Measurements from ENCODE around the gene ATP8A2.
"Not testable (repeated sequence)": the region's sequence is repeated elsewhere in the genome, so short reads cannot be mapped to it uniquely, and the experiment has no call there.

The ATP8A2 gene

GRCh38 chr13:25806264-25806974 is 434.6 kb downstream of the ATP8A2 start:
- no peak for DNase-seq (ENCODE audit: low spot score)

GRCh38 chr13:25807562-25807961 is 435.8 kb downstream of the ATP8A2 start:
- no peak for DNase-seq (ENCODE audit: low spot score)

DNA sequence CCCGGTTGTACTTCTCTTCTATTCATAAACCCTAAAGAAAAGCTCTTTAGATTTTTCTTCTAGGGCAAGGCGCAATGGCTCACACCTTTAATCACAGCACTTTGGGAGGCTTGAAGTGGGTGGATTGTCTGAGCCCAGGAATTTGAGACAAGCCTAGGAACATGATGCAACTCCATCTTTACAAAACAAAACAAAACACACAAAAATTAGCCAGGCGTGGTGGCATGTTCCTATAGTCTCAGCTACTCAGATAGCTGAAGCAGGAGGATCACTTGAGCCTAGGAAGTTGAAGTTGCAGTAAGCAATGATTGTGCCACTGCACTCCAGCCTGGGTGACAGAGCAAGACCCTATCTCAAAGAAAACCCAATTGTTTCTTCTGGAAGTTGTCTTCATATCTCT is 439.7 kb downstream of the ATP8A2 start:
- DNase-seq (ENCODE audit: low spot score): no peak

DNA sequence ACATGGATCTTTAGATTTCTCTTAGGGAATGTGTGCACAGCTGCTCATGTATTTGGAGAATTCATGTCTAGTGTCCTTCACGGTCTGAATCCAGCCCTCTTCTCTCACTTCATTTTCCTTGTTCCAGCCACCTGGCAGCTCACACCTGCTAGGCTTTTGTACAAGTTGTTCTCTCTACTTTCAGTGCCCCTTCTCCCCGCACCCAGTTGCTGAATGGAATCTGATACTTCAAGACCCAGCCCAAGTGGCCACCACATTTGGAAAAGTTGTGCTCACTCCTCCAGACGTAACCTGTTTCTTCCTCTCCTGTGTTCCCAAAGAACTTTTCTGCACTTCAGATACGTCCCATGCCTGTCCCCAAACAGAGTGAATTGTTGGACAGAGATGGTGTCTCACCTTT is 444.5 kb downstream of the ATP8A2 start:
- DNase-seq (ENCODE audit: low spot score): no peak

DNA sequence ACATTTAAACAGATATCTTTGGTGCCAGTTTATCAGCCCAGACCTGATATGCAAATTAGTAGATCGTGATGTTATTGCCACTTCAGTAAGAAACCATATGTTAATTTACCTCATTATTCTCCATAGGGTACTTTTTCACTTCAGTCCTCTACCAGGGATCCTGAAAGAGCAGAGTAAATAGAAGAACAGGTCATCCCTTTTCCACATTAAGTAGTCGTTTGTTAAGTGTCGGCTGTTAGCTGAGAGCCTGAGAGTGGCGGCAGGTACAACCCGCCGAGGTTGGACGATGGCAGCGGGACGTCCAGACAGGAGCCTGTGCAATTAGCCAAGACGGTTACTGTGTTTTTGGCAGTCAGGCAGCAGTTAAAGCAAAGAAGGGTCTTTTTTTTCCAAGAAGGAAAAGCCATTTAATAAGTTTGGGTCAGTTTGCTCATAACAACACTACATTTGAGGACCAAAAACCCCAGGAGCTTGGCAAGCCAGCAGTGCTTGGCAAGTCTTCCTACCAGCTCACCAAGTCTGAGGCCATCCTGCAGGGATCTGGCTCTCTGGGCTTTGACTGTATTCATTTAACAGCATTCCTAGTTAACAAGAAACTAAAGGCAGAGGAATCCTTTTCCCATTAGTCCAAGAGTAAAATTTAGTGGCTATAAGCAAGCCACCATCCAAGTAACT is 448.2 kb downstream of the ATP8A2 start:
- peak; percentile 26 for DNase-seq (ENCODE audit: low spot score)

DNA sequence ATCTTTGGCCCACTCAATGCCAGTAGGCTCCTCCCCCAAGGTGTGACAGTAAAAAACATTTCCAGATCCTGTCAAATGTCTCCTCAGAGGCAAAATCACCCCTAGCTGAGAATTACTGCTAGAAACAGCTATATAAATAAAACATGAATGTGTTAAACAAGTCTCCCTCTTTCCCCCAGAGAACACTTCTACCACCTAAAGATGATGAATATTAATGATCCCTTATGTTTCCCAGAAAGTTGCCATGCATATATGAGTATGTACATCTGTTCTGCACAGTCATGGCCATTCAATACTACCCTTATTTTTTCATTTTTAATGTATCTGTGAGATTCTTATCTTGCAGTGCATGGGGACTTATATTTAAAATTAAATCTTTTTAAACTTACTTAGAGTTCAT is 450.0 kb downstream of the ATP8A2 start:
- DNase-seq (ENCODE audit: low spot score): no peak

DNA sequence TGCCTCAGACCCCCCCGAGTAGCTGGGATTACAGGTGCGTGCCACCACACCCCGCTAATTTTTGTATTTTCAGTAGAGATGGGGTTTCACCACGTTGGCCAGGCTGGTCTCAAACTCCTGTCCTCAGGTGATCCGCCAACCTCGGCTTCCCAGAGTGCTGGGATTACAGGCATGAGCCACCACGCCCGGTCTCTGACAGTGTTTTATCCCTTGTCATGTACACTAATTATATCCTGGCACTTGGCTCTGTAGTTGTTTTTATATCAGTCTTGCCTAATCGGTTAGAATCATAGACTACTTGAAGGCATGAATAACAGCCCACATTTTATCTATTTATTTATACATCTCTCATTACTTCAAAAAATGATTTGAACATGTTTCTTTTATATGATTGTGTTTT is 455.4 kb downstream of the ATP8A2 start:
- DNase-seq (ENCODE audit: low spot score): not testable (repeated sequence)

DNA sequence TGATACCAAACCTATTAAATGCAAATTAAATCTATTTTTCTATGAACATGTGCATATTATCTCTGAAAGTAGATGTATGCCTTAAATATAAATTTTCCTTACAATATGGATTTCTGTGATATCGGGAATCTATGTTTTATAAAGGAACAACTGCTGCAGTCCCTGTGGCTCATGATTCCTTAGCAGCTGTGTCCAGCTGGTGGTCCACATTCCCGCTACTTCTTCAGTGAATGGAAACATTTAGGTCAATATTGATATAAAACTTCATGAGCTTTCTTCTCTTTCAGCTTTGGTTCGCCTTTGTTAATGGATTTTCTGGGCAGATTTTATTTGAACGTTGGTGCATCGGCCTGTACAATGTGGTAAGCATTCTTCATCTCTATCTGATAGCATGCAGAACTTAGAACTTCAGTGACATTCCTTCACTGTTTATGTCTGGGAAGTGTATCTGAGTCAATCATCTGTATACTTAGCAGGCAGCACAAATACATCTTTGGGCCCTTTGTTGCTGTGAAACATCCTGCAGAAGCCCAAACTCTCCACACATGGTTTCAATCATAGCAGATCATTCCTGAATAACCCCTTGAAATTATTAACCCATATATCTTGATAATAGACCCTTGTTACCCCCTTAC is 456.2 kb downstream of the ATP8A2 start:
- DNase-seq (ENCODE audit: low spot score): no peak

GRCh38 chr13:25833761-25834160 is 462.0 kb downstream of the ATP8A2 start:
- DNase-seq (ENCODE audit: low spot score): no peak

DNA sequence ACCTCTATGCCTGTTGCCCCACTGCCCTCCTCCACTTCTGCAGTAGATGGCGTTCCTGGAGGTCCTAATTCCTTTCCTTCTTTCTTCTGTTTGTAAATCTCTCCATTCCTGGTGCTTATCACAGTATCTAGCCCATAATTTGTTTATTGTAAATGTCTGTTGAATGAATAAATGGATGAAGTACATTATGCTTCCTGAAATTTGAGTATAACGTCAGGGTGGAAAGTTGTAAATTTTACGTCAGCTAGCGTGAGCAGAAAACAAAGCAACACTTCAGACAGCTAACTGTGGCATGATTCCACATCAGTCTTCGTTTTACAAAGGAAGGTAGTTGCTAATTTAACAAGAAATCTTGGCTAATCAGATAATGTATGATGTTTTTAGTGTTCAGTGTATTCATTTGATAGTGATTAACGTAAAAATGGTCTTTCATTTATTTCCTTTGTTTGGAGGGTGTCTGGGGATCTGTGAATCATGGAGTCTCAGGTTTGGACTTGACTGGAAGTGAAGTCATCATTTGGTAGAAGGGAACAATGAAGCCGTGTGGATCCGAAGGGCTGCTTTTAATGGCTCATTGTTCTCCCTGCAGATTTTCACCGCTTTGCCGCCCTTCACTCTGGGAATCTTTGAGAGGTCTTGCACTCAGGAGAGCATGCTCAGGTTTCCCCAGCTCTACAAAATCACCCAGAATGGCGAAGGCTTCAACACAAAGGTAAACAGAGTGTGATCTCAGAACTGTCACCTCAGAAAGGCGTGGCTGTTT is 465.0 kb downstream of the ATP8A2 start:
- no peak for DNase-seq (ENCODE audit: low spot score)

DNA sequence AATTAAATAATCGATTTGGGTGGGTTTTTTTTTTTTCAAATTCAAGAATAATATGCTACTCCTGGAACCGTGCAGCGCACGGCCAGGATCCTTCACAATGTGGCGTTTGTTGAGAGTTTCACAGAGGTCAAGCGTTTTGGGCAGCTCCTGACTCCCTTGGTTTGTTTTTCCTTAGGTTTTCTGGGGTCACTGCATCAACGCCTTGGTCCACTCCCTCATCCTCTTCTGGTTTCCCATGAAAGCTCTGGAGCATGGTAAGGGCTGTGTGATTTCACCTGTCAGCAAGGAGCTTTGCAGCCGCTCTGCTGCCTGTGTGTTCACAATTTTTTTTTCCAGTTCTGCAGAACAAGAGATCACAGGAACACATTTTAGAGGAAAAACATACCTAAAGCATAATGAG is 467.6 kb downstream of the ATP8A2 start:
- DNase-seq (ENCODE audit: low spot score): no peak

DNA sequence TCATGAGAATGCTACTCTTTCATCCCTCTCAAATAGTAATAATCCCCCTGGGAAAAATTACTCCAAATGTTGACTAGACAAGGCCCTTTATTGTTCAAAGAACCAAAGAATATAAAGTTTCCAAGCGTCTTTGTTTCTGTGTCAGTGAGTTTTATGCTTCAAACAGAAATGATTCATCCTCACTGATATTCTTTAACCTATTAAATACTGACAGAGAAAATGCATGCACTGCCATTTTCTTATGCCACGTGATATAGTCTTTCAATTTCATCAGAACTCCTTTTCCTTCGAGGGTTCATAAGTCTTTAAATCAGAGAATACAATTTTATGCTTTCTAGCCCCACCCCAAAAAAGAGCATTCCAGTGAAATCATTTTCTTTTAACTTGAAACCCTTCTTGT is 468.5 kb downstream of the ATP8A2 start:
- no peak for DNase-seq (ENCODE audit: low spot score)

DNA sequence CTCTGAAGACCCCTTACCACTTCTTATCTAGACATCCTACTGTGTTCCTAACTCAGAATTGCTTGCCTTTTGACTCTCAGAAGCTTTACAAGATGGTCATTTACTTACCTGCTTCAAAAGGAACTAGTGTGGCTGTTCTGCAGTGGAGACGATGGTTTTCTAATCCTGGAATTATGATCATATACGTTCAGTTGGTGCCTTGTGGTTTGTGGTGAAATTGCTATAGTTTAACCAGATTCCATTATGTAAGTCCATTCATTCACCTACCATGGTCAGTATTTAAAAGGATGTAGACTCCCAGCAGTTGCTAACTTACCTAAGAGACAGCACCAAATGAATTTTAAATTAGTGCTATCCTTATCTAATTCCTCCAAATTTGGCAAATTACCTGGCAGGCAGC is 469.2 kb downstream of the ATP8A2 start:
- DNase-seq (ENCODE audit: low spot score): no peak

GRCh38 chr13:25843692-25844091 is 471.9 kb downstream of the ATP8A2 start:
- DNase-seq (ENCODE audit: low spot score): no peak

DNA sequence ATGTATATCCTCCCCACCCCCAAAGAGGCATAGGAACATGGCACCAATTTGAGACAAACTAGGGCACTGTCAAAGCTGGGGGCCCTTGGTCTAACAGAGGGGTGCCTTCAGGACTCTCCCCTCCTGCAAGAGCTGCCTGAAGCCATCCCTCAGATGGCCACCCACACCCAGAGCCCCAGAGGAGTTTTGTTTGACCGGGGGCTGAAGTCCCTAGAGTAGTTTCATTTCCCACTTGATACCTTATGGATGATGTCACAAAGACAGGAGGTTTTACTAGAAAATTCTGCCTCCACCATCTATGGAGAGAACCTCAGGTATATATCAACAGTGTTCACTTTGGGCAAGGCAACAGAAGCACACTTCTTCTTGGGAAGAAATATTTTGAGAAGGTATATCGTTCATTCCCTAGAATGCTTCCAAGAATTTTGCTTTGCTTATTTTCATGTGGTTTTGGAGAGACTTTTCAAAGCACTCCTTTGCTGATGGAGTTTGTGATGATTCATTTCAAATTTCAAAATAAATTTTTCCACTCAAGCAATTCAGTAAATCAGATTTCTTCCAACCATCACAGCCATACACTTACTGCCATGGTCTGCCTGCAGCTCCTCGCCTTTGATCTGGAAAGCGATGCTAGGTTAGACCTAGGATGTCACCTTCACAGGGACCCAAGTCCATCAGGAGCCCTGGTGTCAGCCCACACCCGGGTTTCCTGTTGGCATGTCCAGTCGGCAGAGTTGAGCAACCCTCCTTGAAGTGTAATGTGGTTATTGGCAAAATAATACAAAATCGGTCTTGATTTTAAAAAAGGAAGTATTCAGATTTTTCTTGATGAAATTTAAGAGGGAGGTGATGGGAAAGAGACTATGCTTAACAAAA is 473.0 kb downstream of the ATP8A2 start:
- no peak for DNase-seq (ENCODE audit: low spot score)

- no peak for DNase-seq (ENCODE audit: low spot score)
Observed at GRCh38 chr13:25846222-25846984, 474.6 kb downstream of the ATP8A2 start.

DNA sequence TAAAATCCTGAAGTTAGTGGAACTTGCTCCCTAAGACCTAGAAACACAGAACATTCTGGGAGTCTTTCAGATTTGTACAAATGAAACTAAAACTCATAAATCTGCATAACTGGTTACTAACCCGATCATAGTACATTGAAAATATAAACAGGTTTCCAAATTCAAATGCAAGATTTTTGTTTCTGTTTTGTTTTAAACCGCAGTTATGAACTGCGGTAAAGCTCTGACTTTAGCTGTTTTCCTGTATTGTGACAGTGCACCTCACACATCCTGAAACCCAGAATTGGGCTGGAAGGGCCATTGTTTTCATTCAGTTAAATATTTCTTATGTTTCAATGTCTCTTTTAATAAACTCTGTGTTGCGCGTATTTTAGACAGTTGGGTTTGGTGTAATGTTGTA is 475.4 kb downstream of the ATP8A2 start:
- no peak for DNase-seq (ENCODE audit: low spot score)

- no peak for DNase-seq (ENCODE audit: low spot score)
Observed at GRCh38 chr13:25847635-25848626, 476.2 kb downstream of the ATP8A2 start.
